ENCODE data around the gene PTS. TPM values are rescaled to one million over a fixed set of nuclear protein-coding genes. Genes with fewer than 3 reads are reported as not detected.
A peak's percentile ranks its signal among the peaks of the same experiment; 100 is the strongest.

The PTS gene
- total and polyA plus RNA-seq, 5 experiments from 2014 or later, result 4.6 to 30.8 (median 7.6) TPM

GRCh38 chr11:112223754-112224532 lies 2.3 kb upstream of the PTS start:
- Mint-ChIP-seq H3K4me1 (peaks cover 10 to 37% (median 30%) of the 10 kb centered on the region in 4 donors), H3K9me3 (no peaks in the 10 kb centered on the region), H3K36me3 (peaks cover 0 to 9% (median 3%) of the 10 kb centered on the region in 3 donors), H3K4me3 (peak overlapping the region in 1 of 10 donors; percentile 26), H3K27me3 (no peaks in the 10 kb centered on the region), H3K27ac (peak overlapping the region in 3 of 10 donors; percentile 11 to 88 (median 58))
- no peak for ATAC-seq
- POLR2A ChIA-PET, result no interaction called here
- no peak for DNase-seq

- H3K4me3 Mint-ChIP-seq, result peak overlapping the region; percentile 85 to 95 (median 92)
- POLR2A ChIA-PET, result interaction anchor here (0.6 to 2.2 kb wide), 5 partner anchors 36 to 1089 kb away, joined by 3 to 16 read pairs (median 3); partner anchors contain the start of gene TTC12
- H3K27ac Mint-ChIP-seq, result peak overlapping the region; percentile 93 to 99 (median 98)
Measured at GRCh38 chr11:112225753-112226061, 521 bp upstream of the PTS start.

GRCh38 chr11:112226831-112227401 lies 688 bp downstream of the PTS start:
- H3K9me3 Mint-ChIP-seq, result no peaks in the 10 kb centered on the region
- no peaks in the 10 kb centered on the region for H3K27me3 Mint-ChIP-seq
- peak overlapping the region; percentile 94 to 99 (median 98) for H3K27ac Mint-ChIP-seq
- H3K4me1 Mint-ChIP-seq, result peaks cover 9 to 32% (median 29%) of the 10 kb centered on the region in 4 donors
- H3K4me3 Mint-ChIP-seq, result peak overlapping the region; percentile 85 to 95 (median 92)
- POLR2A ChIA-PET, result interaction anchor here (0.7 to 2.2 kb wide), 5 partner anchors 39 to 300 kb away, joined by 3 to 16 read pairs (median 3); partner anchors contain the start of genes SDHD and TIMM8B
- DNase-seq (no peak), ATAC-seq (peak; percentile 77 to 78)
- peaks cover 0 to 38% (median 4%) of the 10 kb centered on the region in 3 donors for H3K36me3 Mint-ChIP-seq

More at GRCh38 chr11:112225753-112226061, 521 bp upstream of the PTS start:
- DNase-seq, result no peak
- Mint-ChIP-seq H3K4me1 (peaks cover 8 to 32% (median 29%) of the 10 kb centered on the region in 4 donors), H3K36me3 (peaks cover 0 to 26% (median 4%) of the 10 kb centered on the region in 3 donors), H3K9me3 (no peaks in the 10 kb centered on the region), H3K27me3 (no peaks in the 10 kb centered on the region)
- no peak for ATAC-seq

GRCh38 chr11:112227471-112227870 lies 1.2 kb downstream of the PTS start:
- POLR2A ChIA-PET, result interaction anchor here (0.7 to 2.2 kb wide), 4 partner anchors 38 to 301 kb away, joined by 3 to 16 read pairs (median 5); partner anchors contain the start of genes SDHD and TIMM8B
- ATAC-seq, result no peak

GRCh38 chr11:112228706-112229105 lies 2.5 kb downstream of the PTS start:
- H3K9me3 Mint-ChIP-seq, result no peaks in the 10 kb centered on the region
- H3K4me1 Mint-ChIP-seq, result peaks cover 9 to 32% (median 29%) of the 10 kb centered on the region in 4 donors
- no peaks in the 10 kb centered on the region for H3K27me3 Mint-ChIP-seq
- POLR2A ChIA-PET, result no interaction called here
- DNase-seq (no peak), ATAC-seq (no peak)
- peak overlapping the region in 2 of 10 donors; percentile 3 to 7 for H3K27ac Mint-ChIP-seq
- H3K36me3 Mint-ChIP-seq, result peaks cover 0 to 48% (median 4%) of the 10 kb centered on the region in 3 donors
- peak overlapping the region in 1 of 10 donors; percentile 4 for H3K4me3 Mint-ChIP-seq

More at GRCh38 chr11:112227471-112227870, 1.2 kb downstream of the PTS start:
- H3K36me3 Mint-ChIP-seq, result peaks cover 0 to 43% (median 4%) of the 10 kb centered on the region in 3 donors
- H3K9me3 Mint-ChIP-seq, result no peaks in the 10 kb centered on the region
- no peak for DNase-seq
- H3K4me1 Mint-ChIP-seq, result peaks cover 9 to 32% (median 29%) of the 10 kb centered on the region in 4 donors
- H3K27me3 Mint-ChIP-seq, result no peaks in the 10 kb centered on the region
- peak overlapping the region; percentile 85 to 95 (median 92) for H3K4me3 Mint-ChIP-seq
- peak overlapping the region; percentile 94 to 99 (median 98) for H3K27ac Mint-ChIP-seq

GRCh38 chr11:112229159-112229558 lies 2.9 kb downstream of the PTS start:
- ATAC-seq (no peak), DNase-seq (no peak)
- Mint-ChIP-seq H3K4me1 (peaks cover 9 to 32% (median 29%) of the 10 kb centered on the region in 4 donors), H3K9me3 (no peaks in the 10 kb centered on the region), H3K4me3 (peak overlapping the region in 1 of 10 donors; percentile 4), H3K27me3 (no peaks in the 10 kb centered on the region), H3K36me3 (peaks cover 0 to 51% (median 7%) of the 10 kb centered on the region in 3 donors), H3K27ac (no peak overlapping the region)
- POLR2A ChIA-PET, result no interaction called here

GRCh38 chr11:112229746-112230433 lies 3.7 kb downstream of the PTS start:
- Mint-ChIP-seq H3K27ac (no peak overlapping the region), H3K36me3 (peaks cover 0 to 55% (median 11%) of the 10 kb centered on the region in 3 donors), H3K9me3 (no peaks in the 10 kb centered on the region), H3K27me3 (no peaks in the 10 kb centered on the region), H3K4me3 (no peak overlapping the region), H3K4me1 (peaks cover 9 to 32% (median 27%) of the 10 kb centered on the region in 4 donors)
- no peak for DNase-seq
- POLR2A ChIA-PET, result no interaction called here
- ATAC-seq, result no peak

GRCh38 chr11:112231952-112232351 lies 5.7 kb downstream of the PTS start:
- H3K9me3 Mint-ChIP-seq, result no peaks in the 10 kb centered on the region
- peaks cover 9 to 75% (median 27%) of the 10 kb centered on the region in 3 donors for H3K36me3 Mint-ChIP-seq
- no peak overlapping the region for H3K4me3 Mint-ChIP-seq
- POLR2A ChIA-PET, result interaction anchor here (1.1 kb wide), 1 partner anchor 47 kb away, joined by 4 read pairs; no protein-coding TSS in a partner anchor
- DNase-seq, result no peak
- peak overlapping the region in 3 of 10 donors; percentile 47 to 60 (median 54) for H3K27ac Mint-ChIP-seq
- H3K4me1 Mint-ChIP-seq, result peaks cover 9 to 27% (median 19%) of the 10 kb centered on the region in 4 donors
- no peaks in the 10 kb centered on the region for H3K27me3 Mint-ChIP-seq
- ATAC-seq, result no peak

GRCh38 chr11:112235750-112236390 lies 9.6 kb downstream of the PTS start:
- DNase-seq (no peak), ATAC-seq (no peak)
- H3K36me3 Mint-ChIP-seq, result peaks cover 17 to 85% (median 43%) of the 10 kb centered on the region in 3 donors
- no peaks in the 10 kb centered on the region for H3K27me3 Mint-ChIP-seq
- H3K27ac Mint-ChIP-seq, result peak overlapping the region in 4 of 10 donors; percentile 21 to 68 (median 50)
- POLR2A ChIA-PET, result no interaction called here
- peaks cover 0 to 8% (median under 1%) of the 10 kb centered on the region in 4 donors for H3K4me1 Mint-ChIP-seq
- no peaks in the 10 kb centered on the region for H3K9me3 Mint-ChIP-seq
- H3K4me3 Mint-ChIP-seq, result peak overlapping the region in 2 of 10 donors; percentile 3 to 57

- Mint-ChIP-seq H3K36me3 (peaks cover 17 to 76% (median 55%) of the 10 kb centered on the region in 3 donors), H3K4me3 (no peak overlapping the region), H3K4me1 (peaks cover 0 to 8% (median 0%) of the 10 kb centered on the region in 4 donors), H3K9me3 (no peaks in the 10 kb centered on the region), H3K27ac (no peak overlapping the region), H3K27me3 (no peaks in the 10 kb centered on the region)
- no peak for DNase-seq
- ATAC-seq, result no peak
- POLR2A ChIA-PET, result no interaction called here
Measured at GRCh38 chr11:112237451-112237850, 11.2 kb downstream of the PTS start.

GRCh38 chr11:112238041-112238440 lies 11.8 kb downstream of the PTS start:
- Mint-ChIP-seq H3K36me3 (peaks cover 23 to 77% (median 61%) of the 10 kb centered on the region in 3 donors), H3K4me1 (peaks cover 0 to 8% (median 0%) of the 10 kb centered on the region in 4 donors), H3K4me3 (no peak overlapping the region), H3K27me3 (no peaks in the 10 kb centered on the region), H3K27ac (no peak overlapping the region), H3K9me3 (peaks cover 0 to 5% (median 0%) of the 10 kb centered on the region in 9 donors)
- ATAC-seq (no peak), DNase-seq (no peak)
- POLR2A ChIA-PET, result no interaction called here

- ATAC-seq, result no peak
- Mint-ChIP-seq H3K4me3 (no peak overlapping the region), H3K36me3 (peaks cover 25 to 61% (median 54%) of the 10 kb centered on the region in 3 donors), H3K9me3 (peaks cover 0 to 31% (median 10%) of the 10 kb centered on the region in 9 donors), H3K27me3 (no peaks in the 10 kb centered on the region), H3K27ac (no peak overlapping the region), H3K4me1 (peaks cover 0 to 3% (median under 1%) of the 10 kb centered on the region in 4 donors)
- no peak for DNase-seq
- POLR2A ChIA-PET, result no interaction called here
Measured at GRCh38 chr11:112241486-112241885, 15.3 kb downstream of the PTS start.
